Right lobe of liver (tissue), 4 donors: ENCODE measurements around the gene CCDC33.

Experiments
- CTCF ChIP-seq, 4 donors: fragments of 200-600 bp in 3 of 4; fragments of 450-650 bp in 1 of 4; IDR thresholded peaks; one replicate each; pipeline versions ENCODE4 v1.5.1 to v1.8.0; 2016 to 2022; ENCODE audit warnings: antibody characterized with exemption in 4 of 4, mild to moderate bottlenecking in 2 of 4
- POLR2A ChIP-seq: fragments of 450-650 bp; IDR thresholded peaks from one replicate; pipeline ENCODE4 v1.6.1; 2017; ENCODE audit warnings: antibody characterized with exemption, mild to moderate bottlenecking
- donor health status: DM: no; HTN: no; CAD: no.
- donor health status: DM: no; HTN: no; CAD: no.
- donor health status: DM: no; HTN: yes; CAD: no.

GRCh38 chr15:74368121-74368520, 132.0 kb downstream of the CCDC33 start:
- TF ChIP-seq POLR2A (no peak), CTCF (IDR thresholded peaks at IDR 0.05) (no peak)
